BLaER1 treated with 17β-estradiol and CSF1 and Interleukin-3, amounts not matched to agents 10 nM and 100 nM (cell line): ENCODE data around the gene TBCC.
A peak's percentile ranks its signal among the peaks of the same experiment; 100 is the strongest.

ENCODE experiments used
- H3K27ac ChIP-seq, 11 experiments: shearing (Covaris generic); formaldehyde crosslinking; 2 replicates each; pipeline ENCODE4 v1.8.1; 2022
- H3K27me3 ChIP-seq, 11 experiments: shearing (Covaris generic); formaldehyde crosslinking; 2 replicates each; pipeline ENCODE4 v1.8.1; 2022
- H3K36me3 ChIP-seq, 11 experiments: shearing (Covaris generic); formaldehyde crosslinking; 2 replicates each; pipeline ENCODE4 v1.8.1; 2022
- H3K4me1 ChIP-seq, 10 experiments: shearing (Covaris generic); formaldehyde crosslinking; 2 replicates each; pipeline ENCODE4 v1.8.1; 2022
- H3K4me2 ChIP-seq, 11 experiments: shearing (Covaris generic); formaldehyde crosslinking; 2 replicates each; pipeline ENCODE4 v1.8.1; 2022
- H3K4me3 ChIP-seq, 10 experiments: shearing (Covaris generic); formaldehyde crosslinking; 2 replicates each; pipeline ENCODE4 v1.8.1; 2022
- H3K9ac ChIP-seq, 11 experiments: shearing (Covaris generic); formaldehyde crosslinking; 2 replicates each; pipeline ENCODE4 v1.8.1; 2022
- H3K9me3 ChIP-seq, 11 experiments: shearing (Covaris generic); formaldehyde crosslinking; replicated peaks in 1 of 11; 2 replicates each; pipeline ENCODE4 v1.8.1; 2022
- H4K20me1 ChIP-seq, 11 experiments: shearing (Covaris generic); formaldehyde crosslinking; 2 replicates each; pipeline ENCODE4 v1.8.1; 2022
- Cebpa-rat ChIP-seq, 11 experiments: shearing (Covaris generic); IDR thresholded peaks; 2 replicates each; pipeline ENCODE4 v1.8.1; 2022

The TBCC gene

DNA sequence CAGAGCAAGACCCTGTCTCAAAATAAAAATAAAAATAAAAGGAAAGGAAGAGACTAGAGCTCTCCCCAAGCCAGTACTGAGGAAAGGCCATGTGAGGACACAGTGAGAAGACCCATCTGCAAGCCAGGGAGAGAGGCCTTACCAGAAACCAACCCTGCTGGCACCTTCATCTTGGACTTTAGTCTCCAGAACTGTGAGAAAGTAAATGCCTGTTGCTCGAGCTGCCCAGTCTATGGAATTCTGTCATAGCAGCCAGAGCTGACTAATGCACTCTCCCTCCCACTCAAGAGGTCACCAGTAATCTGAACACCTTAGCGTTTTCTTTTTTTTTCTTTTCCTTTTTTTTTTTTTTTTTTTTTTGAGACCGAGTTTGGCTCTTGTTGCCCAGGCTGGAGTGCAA lies 16.2 kb downstream of the TBCC start:
- no peak for TF ChIP-seq Cebpa-rat (IDR thresholded peaks at IDR 0.05)
- Histone ChIP-seq H3K4me1 (peaks cover 13 to 25% (median 20%) of the 10 kb centered on the region in 10 experiments; a peak in 19 of 20 replicates), H3K27ac (peak overlapping the region in 3 of 11 experiments; percentile 0 to 14 (median 8); a peak in 1 of 22 replicates), H3K4me3 (no peak overlapping the region), H3K9ac (no peak overlapping the region), H3K36me3 (no peaks in the 10 kb centered on the region), H3K27me3 (no peaks in the 10 kb centered on the region), H4K20me1 (no peaks in the 10 kb centered on the region), H3K9me3 (peaks cover 0 to 10% (median 0%) of the 10 kb centered on the region in 11 experiments; a peak in 5 of 22 replicates), H3K4me2 (no peak overlapping the region)

DNA sequence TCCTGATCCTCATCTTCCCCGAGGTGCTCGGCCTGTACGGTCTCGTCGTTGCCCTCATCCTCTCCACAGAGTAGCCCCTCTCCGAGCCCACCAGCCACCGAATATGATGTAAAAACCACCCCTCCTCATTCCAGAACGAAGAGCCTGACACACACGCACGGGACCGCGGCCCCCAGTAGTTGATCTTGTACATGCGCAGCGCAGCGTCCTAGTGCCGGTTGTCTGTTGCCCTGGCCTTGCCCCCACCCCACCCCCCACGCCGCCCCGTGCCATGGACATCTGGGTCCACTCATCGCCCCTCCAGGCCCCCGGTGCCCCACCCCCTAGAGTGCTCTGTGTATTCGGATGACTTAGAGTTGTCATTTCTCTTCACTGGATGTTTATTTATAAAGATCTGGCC lies 18.3 kb downstream of the TBCC start:
- peaks cover 6 to 15% (median 13%) of the 10 kb centered on the region in 10 experiments; a peak in 18 of 20 replicates for H3K4me1 ChIP-seq
- H3K36me3 ChIP-seq = no peaks in the 10 kb centered on the region
- H4K20me1 ChIP-seq = no peaks in the 10 kb centered on the region
- no peak for TF ChIP-seq Cebpa-rat (IDR thresholded peaks at IDR 0.05)
- no peak overlapping the region for H3K9ac ChIP-seq
- no peak overlapping the region for H3K4me2 ChIP-seq
- peak overlapping the region in 4 of 11 experiments; percentile 65 to 79 (median 74); a peak in 4 of 22 replicates for H3K27ac ChIP-seq
- H3K27me3 ChIP-seq = no peaks in the 10 kb centered on the region
- no peak overlapping the region for H3K4me3 ChIP-seq
- H3K9me3 ChIP-seq = peaks cover 0 to 9% (median 0%) of the 10 kb centered on the region in 11 experiments; a peak in 5 of 22 replicates

DNA sequence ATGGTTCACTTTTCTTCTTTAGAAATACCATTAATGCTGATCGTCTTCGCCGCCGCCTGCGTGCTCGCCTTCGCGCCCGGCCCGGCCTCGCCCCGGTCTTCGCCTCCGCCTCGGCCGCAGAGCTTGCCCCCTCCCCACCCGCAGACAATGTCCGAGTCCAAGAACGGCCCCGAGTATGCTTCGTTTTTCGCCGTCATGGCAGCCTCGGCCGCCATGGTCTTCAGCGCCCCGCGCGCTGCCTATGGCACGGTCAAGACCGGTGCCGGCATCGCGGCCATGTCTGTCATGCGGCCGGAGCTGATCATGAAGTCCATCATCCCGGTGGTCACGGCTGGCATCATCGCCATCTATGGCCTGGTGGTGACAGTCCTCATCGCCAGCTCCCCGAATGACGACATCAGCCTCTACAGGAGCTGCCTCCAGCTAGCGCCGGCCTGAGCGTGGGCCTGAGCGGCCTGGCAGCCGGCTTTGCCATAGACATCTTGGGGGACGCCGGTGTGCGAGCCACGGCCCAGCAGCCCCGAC lies 18.8 kb downstream of the TBCC start:
- no peak; a peak in 1 of 22 replicates for TF ChIP-seq Cebpa-rat (IDR thresholded peaks at IDR 0.05)
- Histone ChIP-seq H3K4me2 (peak overlapping the region; percentile 46 to 75 (median 58); a peak in 21 of 22 replicates), H3K27ac (peak overlapping the region in 10 of 11 experiments; percentile 23 to 79 (median 70); a peak in 19 of 22 replicates)

DNA sequence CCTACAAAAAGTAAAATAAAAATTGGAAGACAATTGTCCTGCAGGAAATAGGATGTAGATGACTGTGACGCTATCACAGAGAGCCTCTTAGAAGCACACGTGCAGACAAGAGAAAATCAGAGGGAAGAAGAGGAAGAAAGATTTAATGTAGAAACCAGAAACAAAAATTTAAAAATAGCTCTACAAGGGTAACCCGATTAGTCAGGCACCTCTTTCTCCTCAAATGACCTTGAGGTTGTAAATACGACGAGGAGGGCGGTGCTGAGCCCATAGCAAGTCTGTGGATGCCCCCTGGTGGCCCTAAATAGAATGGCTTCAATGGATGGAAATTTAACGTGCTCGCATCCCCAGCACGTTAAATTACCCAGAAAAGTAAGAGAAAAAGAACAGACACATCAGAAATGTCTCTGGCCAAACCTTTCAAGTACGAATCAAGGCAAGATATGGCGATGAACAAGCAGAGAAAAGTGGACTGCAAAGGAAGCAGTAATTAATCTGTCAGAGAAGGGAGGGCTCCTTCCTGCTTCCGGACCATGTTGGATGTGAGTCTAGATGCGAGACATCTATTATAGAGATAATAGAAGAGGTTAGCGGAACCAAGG lies 19.3 kb downstream of the TBCC start:
- Histone ChIP-seq H3K9ac (peak overlapping the region in 10 of 11 experiments; percentile 41 to 74 (median 62); a peak in 19 of 22 replicates), H3K27ac (peak overlapping the region; percentile 2 to 79 (median 65); a peak in 20 of 22 replicates), H3K9me3 (no peaks in the 10 kb centered on the region), H3K27me3 (no peaks in the 10 kb centered on the region), H3K36me3 (no peaks in the 10 kb centered on the region), H3K4me3 (peak overlapping the region in 5 of 10 experiments; percentile 6 to 54 (median 30); a peak in 6 of 20 replicates), H3K4me1 (peaks cover 6 to 15% (median 13%) of the 10 kb centered on the region in 10 experiments; a peak in 18 of 20 replicates), H4K20me1 (no peaks in the 10 kb centered on the region), H3K4me2 (peak overlapping the region; percentile 46 to 75 (median 58))
- TF ChIP-seq Cebpa-rat (IDR thresholded peaks at IDR 0.05) = no peak

More for the DNA sequence above, 18.8 kb downstream of the TBCC start:
- H3K27me3 ChIP-seq = no peaks in the 10 kb centered on the region
- H3K9me3 ChIP-seq = peaks cover 0 to 4% (median 0%) of the 10 kb centered on the region in 11 experiments; a peak in 4 of 22 replicates
- peak overlapping the region in 2 of 10 experiments; percentile 30 to 31; a peak in 1 of 20 replicates for H3K4me3 ChIP-seq
- H3K36me3 ChIP-seq = no peaks in the 10 kb centered on the region
- peaks cover 6 to 15% (median 13%) of the 10 kb centered on the region in 10 experiments; a peak in 18 of 20 replicates for H3K4me1 ChIP-seq
- H4K20me1 ChIP-seq = no peaks in the 10 kb centered on the region
- H3K9ac ChIP-seq = peak overlapping the region in 10 of 11 experiments; percentile 41 to 74 (median 62); a peak in 18 of 22 replicates

DNA sequence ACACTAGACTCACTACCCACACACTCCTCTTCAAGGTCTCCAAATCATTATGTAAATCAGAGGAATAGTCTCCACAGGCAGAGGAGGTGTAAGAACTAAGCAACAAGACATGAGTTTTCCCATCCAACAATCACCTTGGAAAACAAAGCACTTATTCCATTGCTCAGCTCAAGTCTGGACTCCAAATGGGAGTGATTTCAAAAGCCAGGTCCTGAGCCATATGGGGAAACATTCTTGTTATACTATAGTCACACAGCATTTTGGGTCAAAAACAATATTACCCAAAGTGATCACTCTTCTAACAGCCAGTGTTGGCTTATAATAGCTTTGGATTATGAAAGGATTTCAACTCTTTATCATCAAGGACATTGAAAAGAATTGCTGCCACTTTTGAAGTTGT lies 19.9 kb downstream of the TBCC start:
- no peak for TF ChIP-seq Cebpa-rat (IDR thresholded peaks at IDR 0.05)
- Histone ChIP-seq H3K4me2 (peak overlapping the region; percentile 46 to 75 (median 58); a peak in 21 of 22 replicates), H3K9me3 (no peaks in the 10 kb centered on the region), H3K27me3 (no peaks in the 10 kb centered on the region), H3K4me1 (peaks cover 6 to 15% (median 13%) of the 10 kb centered on the region in 10 experiments; a peak in 18 of 20 replicates), H3K27ac (peak overlapping the region; percentile 2 to 79 (median 65); a peak in 19 of 22 replicates), H4K20me1 (no peaks in the 10 kb centered on the region), H3K4me3 (peak overlapping the region in 4 of 10 experiments; percentile 23 to 54 (median 30); a peak in 4 of 20 replicates), H3K9ac (peak overlapping the region in 7 of 11 experiments; percentile 46 to 72 (median 63); a peak in 13 of 22 replicates), H3K36me3 (no peaks in the 10 kb centered on the region)

DNA sequence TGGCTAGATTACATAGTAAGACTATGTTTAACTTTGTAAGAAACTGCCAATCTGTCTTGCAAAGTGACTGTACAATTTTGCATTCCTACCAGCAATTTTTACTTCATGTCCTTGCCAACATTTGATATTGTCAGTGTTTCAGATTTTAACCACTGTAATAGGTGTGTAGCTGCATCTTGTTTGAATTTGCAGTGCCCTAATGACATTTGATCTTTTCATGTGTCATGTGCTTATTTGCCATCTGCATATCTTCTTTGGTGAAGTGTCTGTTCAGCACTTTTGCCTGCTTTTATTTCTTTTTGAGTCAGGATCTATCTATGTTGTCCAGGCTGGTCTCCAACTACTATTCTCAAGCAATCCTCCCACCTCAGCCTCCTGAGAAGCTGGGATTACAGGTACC lies 21.1 kb downstream of the TBCC start:
- no peak overlapping the region for H3K9ac ChIP-seq
- peaks cover 6 to 15% (median 13%) of the 10 kb centered on the region in 10 experiments; a peak in 18 of 20 replicates for H3K4me1 ChIP-seq
- no peaks in the 10 kb centered on the region for H3K9me3 ChIP-seq
- H3K27me3 ChIP-seq = no peaks in the 10 kb centered on the region
- no peak overlapping the region for H3K4me3 ChIP-seq
- H3K27ac ChIP-seq = no peak overlapping the region
- no peaks in the 10 kb centered on the region for H4K20me1 ChIP-seq
- no peak for TF ChIP-seq Cebpa-rat (IDR thresholded peaks at IDR 0.05)
- no peaks in the 10 kb centered on the region for H3K36me3 ChIP-seq
- no peak overlapping the region for H3K4me2 ChIP-seq

DNA sequence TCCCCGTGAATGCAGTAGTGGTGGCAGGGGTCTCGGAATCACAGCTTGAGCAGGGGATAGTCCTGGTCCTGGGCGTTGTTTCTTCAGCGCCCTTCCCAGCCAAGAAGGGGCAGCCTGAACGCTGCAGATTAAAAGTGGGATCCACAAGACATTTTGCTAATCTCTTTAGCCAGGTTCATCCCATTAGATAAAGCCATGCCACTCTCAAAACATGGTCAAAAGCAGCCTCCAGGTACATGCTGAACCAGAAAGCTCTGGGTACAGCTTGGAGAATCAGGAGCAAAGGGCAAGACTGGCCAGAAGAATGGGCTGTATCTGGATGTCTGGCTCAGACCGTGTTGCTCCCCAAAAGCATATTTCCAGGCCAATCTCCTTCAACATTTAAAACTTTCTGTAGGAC lies 23.4 kb downstream of the TBCC start, which contains the start of gene PRPH2:
TSS of gene PRPH2 (minus strand) at position 101 of the 400 bp plus-strand sequence. CDS start 263 bp downstream, outside the sequence.
- no peaks in the 10 kb centered on the region for H3K9me3 ChIP-seq
- peaks cover 6 to 15% (median 13%) of the 10 kb centered on the region in 10 experiments; a peak in 18 of 20 replicates for H3K4me1 ChIP-seq
- H4K20me1 ChIP-seq = no peaks in the 10 kb centered on the region
- H3K4me3 ChIP-seq = no peak within 1 kb of the TSS
- H3K27ac ChIP-seq = no peak within 1 kb of the TSS
- TF ChIP-seq Cebpa-rat (IDR thresholded peaks at IDR 0.05) = no peak
- H3K27me3 ChIP-seq = no peaks in the 10 kb centered on the region
- no peak within 1 kb of the TSS for H3K4me2 ChIP-seq
- H3K36me3 ChIP-seq = no peaks in the 10 kb centered on the region
- H3K9ac ChIP-seq = no peak within 1 kb of the TSS

DNA sequence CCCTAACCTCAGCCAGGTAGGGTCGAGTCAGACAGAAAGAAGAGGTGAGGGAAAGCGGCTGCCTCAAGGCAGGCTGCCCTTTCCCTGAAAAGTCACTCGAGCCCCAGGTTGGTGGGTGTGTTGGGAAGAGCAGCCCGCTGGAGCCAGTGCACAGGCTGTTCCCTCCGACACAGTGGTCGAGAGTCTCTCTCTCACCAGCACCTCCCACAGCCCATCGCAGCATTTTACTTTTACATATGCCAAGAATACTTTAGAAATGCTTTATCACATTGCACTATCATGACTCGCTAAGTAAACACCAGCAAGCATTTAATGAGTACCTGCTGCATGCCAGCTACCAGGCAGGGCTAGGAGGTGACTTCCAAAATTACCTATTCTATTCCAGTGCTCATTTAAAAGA lies 25.2 kb downstream of the TBCC start:
- no peak overlapping the region for H3K4me2 ChIP-seq
- no peak overlapping the region for H3K9ac ChIP-seq
- no peaks in the 10 kb centered on the region for H3K9me3 ChIP-seq
- no peaks in the 10 kb centered on the region for H3K36me3 ChIP-seq
- no peak overlapping the region for H3K27ac ChIP-seq
- no peak for TF ChIP-seq Cebpa-rat (IDR thresholded peaks at IDR 0.05)
- peaks cover 0 to 2% (median under 1%) of the 10 kb centered on the region in 10 experiments; a peak in 6 of 20 replicates for H3K4me1 ChIP-seq
- no peaks in the 10 kb centered on the region for H3K27me3 ChIP-seq
- no peak overlapping the region for H3K4me3 ChIP-seq
- H4K20me1 ChIP-seq = no peaks in the 10 kb centered on the region

DNA sequence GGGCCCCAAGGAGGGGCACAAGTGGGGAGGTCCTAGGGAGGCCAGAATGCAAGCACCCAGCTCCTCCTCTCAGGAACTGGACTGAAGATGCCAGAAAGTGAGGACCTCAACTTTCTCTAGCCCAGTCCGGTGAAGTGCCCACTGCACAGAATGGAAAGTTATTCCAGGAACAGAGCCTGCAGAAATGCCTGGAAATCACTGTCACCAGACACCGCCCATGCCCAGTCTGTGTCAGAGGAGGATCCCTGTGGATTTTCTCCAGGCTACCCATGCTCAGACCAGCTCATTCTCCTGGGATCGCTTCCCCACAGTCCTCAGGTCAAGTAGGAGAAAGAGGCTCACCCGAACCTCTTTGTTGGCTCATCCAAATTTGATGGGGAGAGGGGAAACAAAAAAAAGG lies 30.0 kb downstream of the TBCC start:
- TF ChIP-seq Cebpa-rat (IDR thresholded peaks at IDR 0.05) = no peak
- H3K36me3 ChIP-seq = no peaks in the 10 kb centered on the region; a peak in 1 of 22 replicates
- H3K9ac ChIP-seq = no peak overlapping the region

More for the DNA sequence above, 30.0 kb downstream of the TBCC start:
- Histone ChIP-seq H4K20me1 (no peaks in the 10 kb centered on the region), H3K9me3 (peaks cover 5 to 17% (median 14%) of the 10 kb centered on the region in 11 experiments; a peak in 19 of 22 replicates), H3K4me2 (no peak overlapping the region), H3K4me1 (peaks cover 0 to 12% (median 8%) of the 10 kb centered on the region in 10 experiments; a peak in 9 of 20 replicates), H3K4me3 (no peak overlapping the region), H3K27ac (no peak overlapping the region), H3K27me3 (no peaks in the 10 kb centered on the region)
